Colonic mucosa (tissue), 4 donors: ENCODE measurements around the gene TMCO5A. TPM values are rescaled to one million over a fixed set of nuclear protein-coding genes. Genes with fewer than 3 reads are reported as not detected.

Experiments used
- DNase-seq: peaks from one replicate; pipeline ENCODE4 v3.0.0-alpha.2; 2020
- H3K27ac ChIP-seq: fragments of 200-600 bp; one replicate; pipeline ENCODE4 v1.8.0; 2021
- H3K27me3 ChIP-seq: fragments of 200-600 bp; one replicate; pipeline ENCODE4 v1.8.0; 2021
- H3K36me3 ChIP-seq: fragments of 200-600 bp; one replicate; pipeline ENCODE4 v1.8.0; 2021
- H3K4me1 ChIP-seq: fragments of 200-600 bp; one replicate; pipeline ENCODE4 v1.8.0; 2021; ENCODE audit warnings: mild to moderate bottlenecking
- H3K4me3 ChIP-seq: fragments of 200-600 bp; one replicate; pipeline ENCODE4 v1.8.0; 2021
- H3K9ac ChIP-seq, 2 donors: one replicate each; pipeline ENCODE4 v1.7.0; 2013; ENCODE audit warnings: control low read depth in 2 of 2, low read depth in 2 of 2, low read length in 2 of 2
- H3K9me3 ChIP-seq: fragments of 200-600 bp; one replicate; pipeline ENCODE4 v1.8.0; 2021
- intact Hi-C: fragments of 100-400 bp; cut with DNase I; formaldehyde crosslinking; loops from one replicate; pipeline ENCODE4 v1.14.1; 2022
- total RNA-seq, 2 donors: library from RNA; stranded (reverse); fragmentation: NEBNext Ultra II Directional in 1 of 2; extraction: Animal tissue kit (Norgen Biotek cat#: 25700) in 1 of 2; gene quantifications; one replicate each; pipeline ENCODE4 v1.2.1, GENCODE V29; 2021
- TF ChIP-seq, protein P1 (sequence below): fragments of 200-600 bp; IDR thresholded peaks from one replicate; pipeline ENCODE4 v1.8.0; 2022; ENCODE audit warnings: antibody characterized with exemption, mild to moderate bottlenecking
- donor health status: healthy.
- donor health status: DM: no; HTN: no; CAD: no.
- donor health status: DM: no; HTN: no; CAD: no.

Gene TMCO5A
- total RNA-seq, 2 donors from 2014 or later, result not detected

DNA sequence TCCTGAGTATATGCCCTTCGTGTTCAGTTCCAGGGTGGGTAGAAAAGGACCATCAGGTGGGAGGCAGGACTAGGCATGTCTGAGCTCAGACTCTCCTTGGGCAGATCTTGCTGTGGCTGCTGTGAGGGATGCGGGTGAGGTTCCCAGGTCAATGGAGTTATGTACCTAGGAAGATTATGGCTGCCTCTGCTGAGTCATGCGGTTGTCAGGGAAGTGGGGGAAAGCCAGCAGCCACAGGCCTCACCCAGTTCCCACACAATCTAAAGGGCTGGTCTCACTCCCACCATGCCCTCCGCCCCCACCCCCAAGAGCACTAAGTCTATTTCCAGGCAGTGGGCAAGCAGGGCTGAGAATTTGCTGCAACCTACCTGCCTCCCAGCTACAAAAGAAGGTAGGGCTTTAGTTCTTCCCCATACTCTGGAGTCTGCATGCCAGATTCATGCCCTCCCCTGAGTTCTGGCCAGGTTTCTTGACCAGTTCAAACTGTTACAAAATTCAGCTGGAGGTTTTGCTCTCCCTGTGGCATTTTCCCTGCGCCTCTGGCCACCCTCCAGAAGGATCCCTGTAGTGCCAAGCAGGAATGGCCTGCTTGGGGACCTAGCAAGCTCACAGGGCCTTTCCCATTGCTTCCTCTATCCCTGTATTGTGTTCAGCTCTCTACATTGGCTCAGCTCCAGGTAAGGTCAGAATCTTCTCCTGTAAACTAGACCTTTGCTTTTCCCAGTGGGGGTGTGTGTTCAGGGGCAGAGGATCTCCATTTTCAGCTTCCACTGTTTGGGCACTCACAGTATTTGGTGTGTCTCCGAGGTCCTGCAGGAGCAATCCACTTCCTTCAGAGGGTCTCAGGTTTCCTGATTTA, 12.7 kb upstream of the TMCO5A start:
- no peaks in the 10 kb centered on the region for H3K27me3 ChIP-seq
- intact Hi-C loops, result no loop called here
- DNase-seq, result no peak

DNA sequence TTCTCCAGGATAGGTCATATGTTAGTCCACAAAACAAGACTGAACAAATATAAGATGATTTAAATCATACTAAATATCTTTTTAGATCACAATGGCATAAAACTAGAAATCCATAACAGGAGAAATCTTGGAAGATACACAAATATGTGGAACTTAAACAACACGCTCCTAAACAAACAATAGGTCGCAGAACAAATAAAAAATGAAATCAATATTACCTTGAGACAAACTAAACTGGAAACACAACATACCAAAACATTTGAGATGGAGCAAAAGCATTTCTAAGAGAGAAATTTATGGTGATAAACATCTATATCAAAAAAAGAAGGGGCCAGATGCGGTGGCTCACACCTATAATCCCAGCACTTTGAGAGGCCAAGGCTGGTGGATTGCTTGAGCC, 8.3 kb upstream of the TMCO5A start:
- Histone ChIP-seq H3K4me3 (no peak overlapping the region), H3K4me1 (no peaks in the 10 kb centered on the region), H3K27me3 (no peaks in the 10 kb centered on the region), H3K36me3 (no peaks in the 10 kb centered on the region), H3K9ac (no peak overlapping the region), H3K9me3 (no peaks in the 10 kb centered on the region), H3K27ac (no peak overlapping the region)
- no peak for DNase-seq
- intact Hi-C loops, result no loop called here
- TF ChIP-seq, protein P1, sequence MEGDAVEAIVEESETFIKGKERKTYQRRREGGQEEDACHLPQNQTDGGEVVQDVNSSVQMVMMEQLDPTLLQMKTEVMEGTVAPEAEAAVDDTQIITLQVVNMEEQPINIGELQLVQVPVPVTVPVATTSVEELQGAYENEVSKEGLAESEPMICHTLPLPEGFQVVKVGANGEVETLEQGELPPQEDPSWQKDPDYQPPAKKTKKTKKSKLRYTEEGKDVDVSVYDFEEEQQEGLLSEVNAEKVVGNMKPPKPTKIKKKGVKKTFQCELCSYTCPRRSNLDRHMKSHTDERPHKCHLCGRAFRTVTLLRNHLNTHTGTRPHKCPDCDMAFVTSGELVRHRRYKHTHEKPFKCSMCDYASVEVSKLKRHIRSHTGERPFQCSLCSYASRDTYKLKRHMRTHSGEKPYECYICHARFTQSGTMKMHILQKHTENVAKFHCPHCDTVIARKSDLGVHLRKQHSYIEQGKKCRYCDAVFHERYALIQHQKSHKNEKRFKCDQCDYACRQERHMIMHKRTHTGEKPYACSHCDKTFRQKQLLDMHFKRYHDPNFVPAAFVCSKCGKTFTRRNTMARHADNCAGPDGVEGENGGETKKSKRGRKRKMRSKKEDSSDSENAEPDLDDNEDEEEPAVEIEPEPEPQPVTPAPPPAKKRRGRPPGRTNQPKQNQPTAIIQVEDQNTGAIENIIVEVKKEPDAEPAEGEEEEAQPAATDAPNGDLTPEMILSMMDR, result no peak

More for the DNA sequence above, 12.7 kb upstream of the TMCO5A start:
- no peak overlapping the region for H3K9ac ChIP-seq
- no peaks in the 10 kb centered on the region for H3K4me1 ChIP-seq
- no peaks in the 10 kb centered on the region for H3K9me3 ChIP-seq
- no peak overlapping the region for H3K4me3 ChIP-seq
- H3K36me3 ChIP-seq, result no peaks in the 10 kb centered on the region
- H3K27ac ChIP-seq, result no peak overlapping the region
- TF ChIP-seq, protein P1, result no peak

DNA sequence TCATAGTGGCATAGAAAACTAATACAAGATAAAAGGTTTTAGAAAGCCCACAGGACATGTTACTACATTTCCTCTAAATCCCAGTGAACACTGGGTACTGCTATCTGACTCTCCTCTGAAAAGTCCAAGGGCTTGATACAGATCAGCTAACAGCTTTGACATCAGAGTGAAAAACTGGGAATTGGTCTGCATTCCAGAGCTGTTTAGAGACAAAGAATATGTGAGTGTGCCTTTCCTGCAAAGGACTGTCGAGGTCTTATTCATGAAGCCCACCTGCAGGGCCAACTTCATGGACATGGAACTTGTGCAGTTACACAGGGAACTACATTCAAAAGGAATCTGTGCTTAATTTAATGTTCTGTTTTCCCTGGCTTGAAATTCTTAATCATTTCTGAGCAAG, 5.2 kb upstream of the TMCO5A start:
- no peaks in the 10 kb centered on the region for H3K4me1 ChIP-seq
- H3K36me3 ChIP-seq, result no peaks in the 10 kb centered on the region
- TF ChIP-seq, protein P1, result no peak
- H3K27ac ChIP-seq, result no peak overlapping the region
- no peak overlapping the region for H3K9ac ChIP-seq
- no peak for DNase-seq
- no peaks in the 10 kb centered on the region for H3K27me3 ChIP-seq
- intact Hi-C loops, result no loop called here
- H3K9me3 ChIP-seq, result no peaks in the 10 kb centered on the region
- H3K4me3 ChIP-seq, result no peak overlapping the region

DNA sequence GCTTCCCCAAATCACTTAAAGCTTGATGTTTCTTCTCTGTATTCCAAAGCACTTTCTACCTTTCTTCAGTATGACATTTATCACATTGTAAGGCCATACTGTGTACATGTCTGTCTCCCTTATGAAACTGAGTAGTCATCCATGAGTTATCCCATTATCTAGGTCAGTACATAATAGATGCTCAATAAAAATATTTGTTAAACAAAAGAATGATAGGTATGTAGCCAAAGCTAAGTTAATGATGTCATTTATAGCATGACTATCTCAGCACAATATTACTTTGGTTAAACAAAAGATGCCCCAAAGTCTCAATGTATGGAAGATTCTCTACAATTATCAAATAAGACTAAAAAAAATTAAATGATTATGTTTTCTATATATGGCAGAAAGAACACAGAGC, 3.1 kb upstream of the TMCO5A start:
- no peak for DNase-seq
- intact Hi-C loops, result no loop called here
- Histone ChIP-seq H3K9ac (no peak overlapping the region), H3K36me3 (no peaks in the 10 kb centered on the region), H3K27ac (no peak overlapping the region), H3K4me3 (no peak overlapping the region), H3K9me3 (no peaks in the 10 kb centered on the region), H3K27me3 (no peaks in the 10 kb centered on the region), H3K4me1 (no peaks in the 10 kb centered on the region)
- TF ChIP-seq, protein P1, result no peak

DNA sequence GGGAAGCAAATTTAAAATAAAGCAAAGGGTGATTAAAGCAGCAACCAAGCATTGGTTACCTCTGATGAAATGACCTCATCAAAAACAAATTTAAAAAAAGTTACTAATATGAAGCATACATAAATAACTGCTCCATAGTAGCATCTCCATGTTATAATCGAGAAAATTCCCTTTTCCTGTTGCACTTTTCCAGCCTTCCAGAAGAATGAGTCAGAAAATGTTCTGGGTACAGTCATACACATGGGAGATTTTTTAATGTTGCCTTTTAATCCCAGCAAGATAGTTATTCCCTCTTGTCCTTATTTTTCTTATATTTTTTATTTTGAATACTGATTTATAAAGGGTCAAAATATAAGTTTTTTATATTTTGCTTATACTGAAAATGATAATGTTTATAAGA, 2.6 kb upstream of the TMCO5A start:
- Histone ChIP-seq H3K9ac (no peak overlapping the region), H3K27ac (no peak overlapping the region), H3K9me3 (no peaks in the 10 kb centered on the region), H3K27me3 (no peaks in the 10 kb centered on the region), H3K4me1 (no peaks in the 10 kb centered on the region), H3K4me3 (no peak overlapping the region), H3K36me3 (no peaks in the 10 kb centered on the region)
- no peak for DNase-seq
- TF ChIP-seq, protein P1, result no peak
- intact Hi-C loops, result no loop called here
